Erythroblast (primary cell): Measurements from ENCODE around the gene RREB1.

Experiments used
- GATA1 ChIP-seq: IDR thresholded peaks from 2 replicates; pipeline ENCODE4 v1.6.1; 2011; ENCODE audit warnings: low read depth, mild to moderate bottlenecking, control low read depth, low read length, moderate library complexity
- POLR2A ChIP-seq: IDR thresholded peaks from 2 replicates; pipeline ENCODE4 v1.6.1; 2011; ENCODE audit warnings: mild to moderate bottlenecking, low read length

DNA sequence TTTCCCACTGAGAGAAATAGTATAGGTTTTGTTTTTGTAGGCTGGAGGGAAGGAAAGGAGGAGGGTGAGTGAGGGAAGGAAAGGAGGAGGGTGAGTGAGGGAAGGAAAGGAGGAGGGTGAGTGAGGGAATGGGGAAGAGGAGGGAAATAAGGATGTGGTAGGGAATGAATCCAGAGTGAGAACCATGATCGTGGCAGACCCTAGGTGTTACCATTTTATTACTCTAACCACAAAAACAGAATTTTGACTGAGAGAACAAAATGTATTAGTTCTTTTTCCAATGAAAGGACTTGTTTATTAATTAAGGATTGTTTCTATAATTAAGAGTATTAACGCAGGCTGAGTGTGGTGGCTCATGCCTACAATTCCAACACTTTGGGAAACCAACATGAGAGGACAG, 188.8 kb downstream of the RREB1 start:
- TF ChIP-seq POLR2A: no peak
- no peak for TF ChIP-seq GATA1
